ENCODE measurements around the gene ENTHD1. TPM values are rescaled to one million over a fixed set of nuclear protein-coding genes. Genes with fewer than 3 reads are reported as not detected.

ENTHD1 gene, protein sequence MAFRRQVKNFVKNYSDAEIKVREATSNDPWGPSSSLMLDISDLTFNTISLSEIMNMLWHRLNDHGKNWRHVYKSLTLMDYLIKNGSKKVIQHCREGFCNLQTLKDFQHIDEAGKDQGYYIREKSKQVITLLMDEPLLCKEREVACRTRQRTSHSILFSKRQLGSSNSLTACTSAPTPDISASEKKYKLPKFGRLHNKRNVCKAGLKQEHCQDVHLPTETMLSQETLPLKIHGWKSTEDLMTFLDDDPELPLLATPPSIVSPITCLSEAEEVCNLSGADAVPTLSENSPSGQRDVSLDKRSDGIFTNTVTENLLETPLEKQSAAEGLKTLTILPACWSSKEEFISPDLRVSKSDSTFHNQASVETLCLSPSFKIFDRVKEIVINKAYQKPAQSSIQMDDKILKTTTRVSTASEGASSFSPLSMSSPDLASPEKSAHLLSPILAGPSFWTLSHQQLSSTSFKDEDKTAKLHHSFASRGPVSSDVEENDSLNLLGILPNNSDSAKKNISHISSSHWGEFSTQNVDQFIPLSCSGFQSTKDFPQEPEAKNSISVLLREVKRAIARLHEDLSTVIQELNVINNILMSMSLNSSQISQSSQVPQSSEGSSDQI
- not detected in 3 replicates for total RNA-seq
- long read RNA-seq: 0 reads

DNA sequence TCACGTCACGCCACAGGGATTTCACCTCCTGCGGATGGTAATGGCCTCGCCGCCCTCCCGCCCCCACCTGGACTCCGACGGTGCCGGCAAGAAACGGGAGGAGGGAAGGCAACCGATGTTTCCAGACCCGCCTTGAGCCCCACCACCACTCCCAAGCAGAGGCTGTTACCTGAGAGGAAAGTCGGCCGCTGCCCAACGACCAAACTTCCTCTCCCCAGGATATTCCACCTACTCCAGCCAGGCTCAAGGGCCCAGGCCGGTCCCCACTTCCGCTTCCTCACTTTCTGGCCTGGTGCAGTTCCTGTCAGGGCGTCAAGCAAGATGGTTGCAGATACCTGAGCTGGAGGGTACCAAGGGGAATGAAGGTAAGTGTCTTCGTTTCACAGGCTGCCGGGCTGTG, at the start of gene ENTHD1:
Gene ENTHD1 (minus strand): TSS at position 235 of the 400 bp plus-strand sequence. CDS start 6,012 bp downstream, outside the sequence.
- TF ChIP-seq, protein P1, sequence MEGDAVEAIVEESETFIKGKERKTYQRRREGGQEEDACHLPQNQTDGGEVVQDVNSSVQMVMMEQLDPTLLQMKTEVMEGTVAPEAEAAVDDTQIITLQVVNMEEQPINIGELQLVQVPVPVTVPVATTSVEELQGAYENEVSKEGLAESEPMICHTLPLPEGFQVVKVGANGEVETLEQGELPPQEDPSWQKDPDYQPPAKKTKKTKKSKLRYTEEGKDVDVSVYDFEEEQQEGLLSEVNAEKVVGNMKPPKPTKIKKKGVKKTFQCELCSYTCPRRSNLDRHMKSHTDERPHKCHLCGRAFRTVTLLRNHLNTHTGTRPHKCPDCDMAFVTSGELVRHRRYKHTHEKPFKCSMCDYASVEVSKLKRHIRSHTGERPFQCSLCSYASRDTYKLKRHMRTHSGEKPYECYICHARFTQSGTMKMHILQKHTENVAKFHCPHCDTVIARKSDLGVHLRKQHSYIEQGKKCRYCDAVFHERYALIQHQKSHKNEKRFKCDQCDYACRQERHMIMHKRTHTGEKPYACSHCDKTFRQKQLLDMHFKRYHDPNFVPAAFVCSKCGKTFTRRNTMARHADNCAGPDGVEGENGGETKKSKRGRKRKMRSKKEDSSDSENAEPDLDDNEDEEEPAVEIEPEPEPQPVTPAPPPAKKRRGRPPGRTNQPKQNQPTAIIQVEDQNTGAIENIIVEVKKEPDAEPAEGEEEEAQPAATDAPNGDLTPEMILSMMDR (IDR thresholded peaks at IDR 0.05): no peak
- no peak for DNase-seq (ENCODE audit: low spot score)
- Mint-ChIP-seq H3K36me3 (ENCODE audit: low read depth) (no peaks in the 10 kb centered on the region), H3K4me3 (ENCODE audit: unreplicated experiment) (no peak within 1 kb of the TSS), H3K27ac (ENCODE audit: unreplicated experiment) (no peak within 1 kb of the TSS), H3K4me1 (ENCODE audit: low read depth) (no peaks in the 10 kb centered on the region), H3K27me3 (ENCODE audit: low read depth) (peaks cover 7% of the 10 kb centered on the region), H3K9me3 (ENCODE audit: low read depth) (no peaks in the 10 kb centered on the region)

DNA sequence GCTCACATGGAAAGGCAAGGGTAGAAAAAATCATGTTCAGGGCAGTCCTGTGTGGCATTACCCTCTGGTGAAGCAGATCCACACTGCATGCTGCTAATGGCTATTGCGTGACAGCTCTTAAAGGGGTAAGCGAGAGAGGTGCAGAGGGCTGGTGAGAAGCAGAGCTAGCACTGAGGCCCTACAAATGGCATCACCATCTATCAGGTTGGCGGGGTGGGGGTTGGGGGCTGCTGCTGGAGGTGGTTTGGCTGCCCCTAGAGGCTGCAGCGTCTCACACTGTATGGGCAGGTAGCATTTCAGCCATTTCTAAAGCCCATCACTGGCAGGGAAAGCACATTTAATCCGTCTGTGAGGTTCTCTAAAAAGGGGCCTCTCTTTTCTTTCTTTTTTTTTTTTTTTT, 49.8 kb upstream of the ENTHD1 start:
- TF ChIP-seq, protein P1 (IDR thresholded peaks at IDR 0.05): no peak
- no peak for DNase-seq (ENCODE audit: low spot score)
- Mint-ChIP-seq H3K27me3 (ENCODE audit: low read depth) (no peaks in the 10 kb centered on the region), H3K36me3 (ENCODE audit: low read depth) (no peaks in the 10 kb centered on the region), H3K27ac (ENCODE audit: unreplicated experiment) (no peak overlapping the region), H3K4me3 (ENCODE audit: unreplicated experiment) (no peak overlapping the region), H3K4me1 (ENCODE audit: low read depth) (no peaks in the 10 kb centered on the region), H3K9me3 (ENCODE audit: low read depth) (no peaks in the 10 kb centered on the region)

DNA sequence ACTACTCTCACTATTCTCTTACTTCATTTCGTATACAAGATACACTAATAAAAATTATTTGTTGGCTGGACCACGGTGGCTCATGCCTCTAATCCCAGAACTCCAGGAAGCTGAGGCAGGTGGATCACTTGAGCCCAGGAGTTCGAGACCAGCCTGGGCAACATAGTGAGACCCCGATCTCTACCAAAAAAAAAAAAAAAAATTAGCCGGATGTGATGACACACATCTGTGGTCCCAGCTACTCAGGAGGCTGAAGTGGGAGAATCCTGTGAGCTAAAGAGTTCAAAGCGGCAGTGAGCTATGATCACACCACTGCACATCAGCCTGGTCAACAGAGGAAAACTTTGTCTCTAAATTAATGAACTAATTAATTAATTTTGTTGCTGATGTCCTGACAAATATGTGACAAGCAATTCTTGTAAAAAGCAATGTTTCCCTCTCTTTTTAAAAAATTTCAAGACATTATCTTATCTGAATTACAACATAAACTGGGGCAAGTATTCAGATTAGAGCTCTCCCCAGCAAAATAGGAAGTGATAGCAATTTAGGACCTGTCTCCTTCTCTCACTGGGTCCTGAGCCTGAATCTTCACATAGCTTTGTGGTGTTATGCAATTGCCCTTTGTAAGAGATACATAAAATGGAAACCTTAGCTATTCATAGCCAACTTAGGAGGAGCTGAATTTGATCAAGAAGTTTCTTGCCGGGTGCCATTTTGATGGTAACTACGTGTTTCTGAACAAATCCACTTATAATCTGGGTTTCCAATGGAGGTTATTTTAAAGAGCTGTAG, 49.1 kb upstream of the ENTHD1 start:
- Mint-ChIP-seq H3K27me3 (ENCODE audit: low read depth) (peaks cover 3% of the 10 kb centered on the region), H3K9me3 (ENCODE audit: low read depth) (no peaks in the 10 kb centered on the region), H3K27ac (ENCODE audit: unreplicated experiment) (no peak overlapping the region), H3K36me3 (ENCODE audit: low read depth) (no peaks in the 10 kb centered on the region), H3K4me1 (ENCODE audit: low read depth) (no peaks in the 10 kb centered on the region), H3K4me3 (ENCODE audit: unreplicated experiment) (no peak overlapping the region)
- TF ChIP-seq, protein P1 (IDR thresholded peaks at IDR 0.05): no peak
- no peak for DNase-seq (ENCODE audit: low spot score)

DNA sequence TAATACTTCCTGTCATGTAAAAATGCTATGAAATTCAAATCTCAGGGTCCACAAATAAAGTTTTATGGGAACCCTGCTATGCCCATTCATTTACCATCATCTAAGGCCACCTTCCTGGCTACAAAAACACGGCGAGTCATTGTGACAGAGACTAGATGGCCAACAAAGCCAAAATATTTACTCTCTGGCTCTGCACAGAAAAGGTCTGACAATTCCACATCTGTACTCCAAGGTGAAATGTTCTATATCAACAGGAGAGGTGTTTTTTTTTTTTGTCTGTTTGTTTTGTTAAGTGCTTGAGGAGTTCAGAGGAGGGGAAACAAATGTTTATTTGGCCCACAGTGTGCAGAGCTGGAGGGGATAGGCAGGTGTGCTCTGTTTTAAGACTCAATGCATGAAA, 48.0 kb upstream of the ENTHD1 start:
- Mint-ChIP-seq H3K36me3 (ENCODE audit: low read depth) (no peaks in the 10 kb centered on the region), H3K4me1 (ENCODE audit: low read depth) (no peaks in the 10 kb centered on the region), H3K27ac (ENCODE audit: unreplicated experiment) (no peak overlapping the region), H3K4me3 (ENCODE audit: unreplicated experiment) (no peak overlapping the region), H3K27me3 (ENCODE audit: low read depth) (peaks cover 6% of the 10 kb centered on the region), H3K9me3 (ENCODE audit: low read depth) (no peaks in the 10 kb centered on the region)
- TF ChIP-seq, protein P1 (IDR thresholded peaks at IDR 0.05): no peak
- DNase-seq (ENCODE audit: low spot score): no peak

DNA sequence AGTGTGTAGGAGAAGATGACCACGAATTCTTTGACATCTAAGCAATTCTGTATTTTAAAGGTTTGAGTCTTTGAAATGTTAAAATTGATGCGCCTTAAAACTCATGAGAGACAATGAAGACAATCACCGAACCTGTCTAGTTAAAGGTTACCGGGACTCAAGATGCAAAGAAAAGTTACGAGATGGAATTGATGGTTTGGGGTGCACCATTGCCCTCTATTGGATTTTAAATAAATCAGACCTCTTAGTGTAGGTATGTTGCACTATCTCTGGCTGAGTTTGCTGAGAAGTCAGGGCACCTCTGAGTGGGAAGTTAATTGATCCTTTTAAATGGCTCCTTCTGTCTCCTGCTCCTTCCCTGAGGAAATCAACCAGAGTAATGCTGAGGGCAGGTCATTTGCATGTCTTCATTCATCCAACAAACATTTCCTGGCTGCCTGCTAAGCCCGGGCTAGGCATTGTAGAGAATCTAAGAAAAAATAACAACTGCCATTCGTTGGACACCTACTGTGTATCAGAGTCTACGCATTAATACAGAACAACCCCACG, 47.3 kb upstream of the ENTHD1 start:
- Mint-ChIP-seq H3K27ac (ENCODE audit: unreplicated experiment) (no peak overlapping the region), H3K36me3 (ENCODE audit: low read depth) (no peaks in the 10 kb centered on the region), H3K4me3 (ENCODE audit: unreplicated experiment) (no peak overlapping the region), H3K9me3 (ENCODE audit: low read depth) (no peaks in the 10 kb centered on the region), H3K4me1 (ENCODE audit: low read depth) (no peaks in the 10 kb centered on the region), H3K27me3 (ENCODE audit: low read depth) (peaks cover 13% of the 10 kb centered on the region)
- TF ChIP-seq, protein P1 (IDR thresholded peaks at IDR 0.05): peak; percentile 44
- no peak for DNase-seq (ENCODE audit: low spot score)
